Cardiac muscle cell (in vitro differentiated cells and primary cell): ENCODE data around the gene RBCK1. TPM values are rescaled to one million over a fixed set of nuclear protein-coding genes. Genes with fewer than 3 reads are reported as not detected.
A peak's percentile ranks its signal among the peaks of the same experiment; 100 is the strongest.
"Not testable (repeated sequence)": the region's sequence is repeated elsewhere in the genome, so short reads cannot be mapped to it uniquely, and the experiment has no call there.

Source experiments
- DNase-seq, 2 donors: peaks; one replicate each; pipeline versions ENCODE4 v3.0.0 to v3.0.0-alpha.2; 2010 to 2017; ENCODE audit warnings: low read depth in 1 of 2, low spot score in 1 of 2
- H3K27ac ChIP-seq: fragments of 200-600 bp; sonication (generic); 2 replicates; pipeline ENCODE4 v1.5.1; 2016
- H3K27me3 ChIP-seq: fragments of 200-600 bp; sonication (generic); 2 replicates; pipeline ENCODE4 v1.6.0; 2016; ENCODE audit warnings: control low read depth
- H3K36me3 ChIP-seq: fragments of 200-600 bp; sonication (generic); 2 replicates; pipeline ENCODE4 v1.5.1; 2016; ENCODE audit warnings: control low read depth
- H3K4me1 ChIP-seq: fragments of 200-600 bp; sonication (generic); 2 replicates; pipeline ENCODE4 v1.8.1; 2017; ENCODE audit warnings: low read depth, mild to moderate bottlenecking, mixed run types
- H3K4me3 ChIP-seq: fragments of 200-600 bp; sonication (generic); 2 replicates; pipeline ENCODE4 v1.5.1; 2016; ENCODE audit warnings: mild to moderate bottlenecking
- H3K9me3 ChIP-seq: fragments of 200-600 bp; sonication (generic); 2 replicates; pipeline ENCODE4 v1.5.1; 2017; ENCODE audit warnings: low read depth, mild to moderate bottlenecking, control low read depth
- polyA plus RNA-seq: library from polyadenylated mRNA; unstranded; fragments of >200 nt; fragmentation: Nextera tagmentation; extraction: Ambion mirVana; gene quantifications from 2 replicates; pipeline ENCODE4 v1.2.1, GENCODE V29; 2016
- total RNA-seq: library from RNA; depleted of rRNA; stranded (reverse); fragments of >200 nt; gene quantifications from 2 replicates; pipeline ENCODE4 v1.2.3, GENCODE V29; 2016
- TF ChIP-seq, protein P1 (sequence below): IDR thresholded peaks from 2 replicates; pipeline ENCODE4 v1.5.1; 2012; ENCODE audit warnings: low read depth, mild to moderate bottlenecking, low read length

RBCK1 gene
- total and polyA plus RNA-seq, 2 experiments from 2014 or later: 51.5 to 104 TPM

DNA sequence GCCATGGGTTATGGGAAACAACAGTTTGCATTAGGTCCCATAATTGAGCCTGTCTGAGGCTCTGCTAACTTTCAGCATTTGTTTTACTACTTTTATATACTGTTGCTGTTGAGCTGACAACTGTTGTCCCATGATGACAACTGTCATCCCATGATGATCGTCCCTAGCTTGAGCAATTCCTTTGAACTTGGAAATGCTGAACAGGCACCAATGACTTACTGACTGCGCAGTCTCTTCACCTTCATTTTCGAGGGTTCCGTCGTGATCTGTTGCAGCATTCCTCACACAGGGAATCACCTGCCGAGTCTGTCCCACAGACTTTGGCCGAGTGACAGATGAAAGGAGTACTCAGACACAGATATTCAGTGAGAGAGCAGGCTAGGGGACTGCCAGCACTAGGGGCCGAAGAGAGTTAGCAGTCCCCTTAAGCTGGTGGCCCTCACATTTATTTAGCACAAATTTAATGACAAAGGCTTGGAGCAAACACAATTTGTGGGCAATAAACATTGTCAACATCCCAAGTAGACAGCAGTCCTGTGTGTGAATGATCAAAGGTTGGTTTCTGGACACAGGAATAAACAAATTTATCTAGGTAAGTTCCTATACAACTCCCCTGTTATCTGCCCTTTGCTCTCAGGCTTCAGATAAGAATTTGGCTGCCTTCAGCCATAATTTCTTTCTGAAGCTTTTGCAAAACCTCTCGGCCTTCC lies 64.2 kb downstream of the RBCK1 start:
- H3K9me3 ChIP-seq: no peaks in the 10 kb centered on the region
- no peaks in the 10 kb centered on the region for H3K36me3 ChIP-seq
- no peak overlapping the region for H3K27ac ChIP-seq
- H3K4me1 ChIP-seq: no peaks in the 10 kb centered on the region
- no peak overlapping the region for H3K4me3 ChIP-seq
- no peaks in the 10 kb centered on the region for H3K27me3 ChIP-seq
- no peak for DNase-seq
- TF ChIP-seq, protein P1, sequence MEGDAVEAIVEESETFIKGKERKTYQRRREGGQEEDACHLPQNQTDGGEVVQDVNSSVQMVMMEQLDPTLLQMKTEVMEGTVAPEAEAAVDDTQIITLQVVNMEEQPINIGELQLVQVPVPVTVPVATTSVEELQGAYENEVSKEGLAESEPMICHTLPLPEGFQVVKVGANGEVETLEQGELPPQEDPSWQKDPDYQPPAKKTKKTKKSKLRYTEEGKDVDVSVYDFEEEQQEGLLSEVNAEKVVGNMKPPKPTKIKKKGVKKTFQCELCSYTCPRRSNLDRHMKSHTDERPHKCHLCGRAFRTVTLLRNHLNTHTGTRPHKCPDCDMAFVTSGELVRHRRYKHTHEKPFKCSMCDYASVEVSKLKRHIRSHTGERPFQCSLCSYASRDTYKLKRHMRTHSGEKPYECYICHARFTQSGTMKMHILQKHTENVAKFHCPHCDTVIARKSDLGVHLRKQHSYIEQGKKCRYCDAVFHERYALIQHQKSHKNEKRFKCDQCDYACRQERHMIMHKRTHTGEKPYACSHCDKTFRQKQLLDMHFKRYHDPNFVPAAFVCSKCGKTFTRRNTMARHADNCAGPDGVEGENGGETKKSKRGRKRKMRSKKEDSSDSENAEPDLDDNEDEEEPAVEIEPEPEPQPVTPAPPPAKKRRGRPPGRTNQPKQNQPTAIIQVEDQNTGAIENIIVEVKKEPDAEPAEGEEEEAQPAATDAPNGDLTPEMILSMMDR: no peak

DNA sequence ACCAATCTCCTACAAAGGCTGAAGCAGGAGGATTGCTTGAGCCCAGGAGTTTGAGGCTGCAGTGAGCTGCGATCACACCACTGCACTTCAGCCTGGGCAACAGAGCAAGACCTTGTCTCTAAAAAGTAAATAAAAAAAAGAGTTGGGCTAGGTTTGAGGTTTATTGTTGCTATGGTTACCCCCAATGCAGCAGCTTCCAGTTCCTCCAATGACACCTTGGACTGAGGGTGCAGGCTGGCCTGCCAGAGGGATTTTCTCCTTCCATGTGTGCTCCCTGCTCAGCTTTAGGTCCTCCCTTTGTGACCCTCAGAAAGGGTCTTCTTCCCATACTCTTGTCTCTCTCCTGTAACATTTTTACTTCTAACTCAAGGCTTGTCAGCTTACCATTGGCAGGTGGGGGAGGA lies 64.8 kb downstream of the RBCK1 start:
- no peaks in the 10 kb centered on the region for H3K27me3 ChIP-seq
- H3K9me3 ChIP-seq: no peaks in the 10 kb centered on the region
- peaks cover 2% of the 10 kb centered on the region for H3K36me3 ChIP-seq
- DNase-seq: no peak
- TF ChIP-seq, protein P1: no peak
- H3K4me3 ChIP-seq: no peak overlapping the region
- no peaks in the 10 kb centered on the region for H3K4me1 ChIP-seq
- no peak overlapping the region for H3K27ac ChIP-seq

DNA sequence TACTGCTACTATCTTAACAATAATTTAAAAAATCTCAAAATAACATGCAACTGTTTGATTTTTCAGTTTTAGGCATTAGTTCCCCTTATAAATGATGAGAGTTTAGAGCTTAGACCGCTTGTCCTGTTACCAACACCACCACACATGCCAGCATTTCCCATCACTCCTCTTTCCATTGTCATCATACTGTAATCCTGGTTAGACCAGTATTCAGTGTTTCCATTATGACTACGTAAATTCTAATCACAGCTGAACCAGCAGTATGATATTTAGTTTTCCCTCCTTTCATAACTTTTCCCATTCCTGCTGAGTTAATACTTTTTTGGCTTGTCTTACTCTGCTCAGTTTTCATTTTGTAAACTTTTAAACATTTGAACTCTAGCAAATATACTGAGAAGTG lies 66.5 kb downstream of the RBCK1 start:
- Histone ChIP-seq H3K4me3 (no peak overlapping the region), H3K27ac (no peak overlapping the region), H3K27me3 (no peaks in the 10 kb centered on the region), H3K4me1 (no peaks in the 10 kb centered on the region), H3K36me3 (peaks cover 8% of the 10 kb centered on the region), H3K9me3 (no peaks in the 10 kb centered on the region)
- TF ChIP-seq, protein P1: no peak
- DNase-seq: no peak

DNA sequence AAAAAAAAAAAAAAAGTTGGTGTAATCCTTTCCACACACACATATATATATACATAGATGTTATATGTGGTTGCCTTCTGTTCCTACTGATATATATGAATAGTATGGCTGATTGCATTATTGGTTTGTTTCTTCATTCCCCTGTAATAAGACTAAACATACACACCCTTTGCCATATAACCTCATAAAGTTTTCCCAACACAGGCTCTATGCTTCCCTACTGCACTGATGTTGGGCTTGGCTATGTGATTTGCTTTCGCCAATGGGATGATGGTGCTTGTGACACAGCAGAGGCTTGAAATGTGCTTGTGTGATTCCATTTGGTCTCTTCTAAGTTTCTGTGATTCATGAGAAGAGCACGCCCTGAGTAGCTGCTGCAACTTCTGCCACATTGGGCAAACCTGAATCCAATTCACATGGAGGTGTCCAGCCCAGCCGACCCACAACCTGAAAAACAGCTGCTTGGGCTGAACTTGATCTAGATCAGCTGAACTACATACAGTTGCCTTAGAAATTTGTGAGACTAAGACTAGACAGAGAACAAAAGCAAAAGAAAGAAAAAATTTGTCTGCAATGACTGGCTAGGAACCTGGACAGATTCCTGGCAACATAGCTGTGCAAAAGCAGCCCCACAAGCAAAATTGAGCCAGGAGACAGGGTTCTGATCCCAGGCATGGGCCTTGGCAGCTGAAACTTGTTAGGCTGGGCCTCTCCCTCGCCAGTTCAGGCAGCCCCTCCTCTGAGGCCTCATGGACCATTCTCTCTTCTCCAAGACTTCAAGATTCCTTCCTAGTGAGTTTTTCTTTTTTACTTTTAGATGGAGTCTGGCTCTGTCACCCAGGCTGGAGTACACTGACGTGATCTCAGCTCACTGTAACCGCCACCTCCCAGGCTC lies 67.6 kb downstream of the RBCK1 start:
- Histone ChIP-seq H3K27me3 (no peaks in the 10 kb centered on the region), H3K4me1 (no peaks in the 10 kb centered on the region), H3K4me3 (no peak overlapping the region), H3K9me3 (no peaks in the 10 kb centered on the region), H3K36me3 (peaks cover 9% of the 10 kb centered on the region), H3K27ac (peak overlapping the region; percentile 39)
- TF ChIP-seq, protein P1: no peak
- no peak for DNase-seq

DNA sequence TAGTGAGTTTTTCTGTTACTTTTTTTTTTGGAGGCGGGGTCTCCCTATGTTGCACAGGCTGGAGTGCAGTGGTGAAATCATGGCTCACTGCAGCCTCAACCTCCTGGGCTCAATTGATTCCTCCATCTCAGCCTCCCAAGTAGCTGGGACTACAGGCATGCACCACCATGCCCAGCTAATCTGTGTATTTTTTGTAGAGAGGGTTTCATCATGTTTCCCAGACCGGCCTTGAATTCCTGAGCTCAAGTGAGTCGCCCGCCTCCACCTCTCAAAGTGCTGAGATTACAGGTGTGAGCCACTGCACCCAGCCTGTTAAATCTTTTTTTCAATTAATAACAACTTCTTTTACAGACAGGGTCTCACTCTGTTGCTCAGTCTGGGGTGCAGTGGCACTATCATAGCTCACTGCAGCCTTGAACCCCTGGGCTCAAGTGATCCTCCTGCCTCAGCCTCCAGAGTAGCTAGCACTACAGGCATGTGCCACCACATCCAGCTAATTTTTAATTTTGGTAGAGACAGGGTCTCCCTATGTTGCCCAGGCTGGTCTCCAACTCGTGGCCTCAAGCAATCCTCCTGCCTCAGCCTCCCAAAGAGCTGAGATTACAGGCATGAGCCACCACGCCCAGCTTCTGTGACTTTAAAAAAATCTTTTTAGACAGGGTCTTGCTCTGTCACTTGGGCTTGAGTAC lies 68.6 kb downstream of the RBCK1 start:
- not testable (repeated sequence) for H3K9me3 ChIP-seq, H3K4me1 ChIP-seq, H3K27me3 ChIP-seq, H3K27ac ChIP-seq, H3K4me3 ChIP-seq, DNase-seq
- peaks cover 15% of the 10 kb centered on the region for H3K36me3 ChIP-seq
